Measurements from ENCODE around the gene ENGASE. TPM values are rescaled to one million over a fixed set of nuclear protein-coding genes. Genes with fewer than 3 reads are reported as not detected.

ENGASE gene
- total and polyA plus RNA-seq, 8 donors = 13.9 to 86.5 (median 21.6) TPM

GRCh38 chr17:79112471-79112870, 37.8 kb downstream of the ENGASE start:
- FAIRE-seq = no peak
- H3K4me3 ChIP-seq = no peak overlapping the region
- no peak overlapping the region for H3K27ac ChIP-seq
- intact Hi-C loops (cut with DNase I) = no loop called here
- no peaks in the 10 kb centered on the region for H3K9me3 ChIP-seq
- no peak for TF ChIP-seq CTCF (IDR thresholded peaks at IDR 0.05)
- no peaks in the 10 kb centered on the region for H3K4me1 ChIP-seq
- H3K27me3 ChIP-seq = no peaks in the 10 kb centered on the region
- no peaks in the 10 kb centered on the region for H3K36me3 ChIP-seq
- no peak for ATAC-seq
- WGBS, 2 donors = 74 to 76% methylated on average over 8 to 11 of the region's 11 CpGs
- no peak for DNase-seq

GRCh38 chr17:79113699-79114457, 39.3 kb downstream of the ENGASE start:
- DNase-seq (no peak), FAIRE-seq (no peak), ATAC-seq (no peak)
- no peaks in the 10 kb centered on the region for H3K27me3 ChIP-seq
- H3K27ac ChIP-seq = no peak overlapping the region
- no peaks in the 10 kb centered on the region for H3K4me1 ChIP-seq
- H3K4me3 ChIP-seq = no peak overlapping the region
- intact Hi-C loops (cut with DNase I) = no loop called here
- WGBS, 2 donors = 45% methylated on average over 14 to 17 of the region's 17 CpGs
- H3K9me3 ChIP-seq = no peaks in the 10 kb centered on the region
- H3K36me3 ChIP-seq = no peaks in the 10 kb centered on the region
- TF ChIP-seq CTCF (IDR thresholded peaks at IDR 0.05) = no peak

- H3K9me3 ChIP-seq = no peaks in the 10 kb centered on the region
- peak; percentile 56 to 86 (median 77) for ATAC-seq
- intact Hi-C loops (cut with DNase I) = no loop called here
- 24 to 26% methylated on average over 29 to 30 of the region's 30 CpGs for WGBS, 2 donors
- H3K27me3 ChIP-seq = no peaks in the 10 kb centered on the region
- H3K27ac ChIP-seq = no peak overlapping the region
- no peaks in the 10 kb centered on the region for H3K36me3 ChIP-seq
- H3K4me3 ChIP-seq = no peak overlapping the region
- no peak for FAIRE-seq
- peak in 4 of 6 donors; percentile 29 to 57 (median 36) for DNase-seq
- no peaks in the 10 kb centered on the region for H3K4me1 ChIP-seq
- no peak for TF ChIP-seq CTCF (IDR thresholded peaks at IDR 0.05)
Measured at GRCh38 chr17:79114458-79115301, 40.1 kb downstream of the ENGASE start.

GRCh38 chr17:79115487-79115886, 40.9 kb downstream of the ENGASE start:
- no peak overlapping the region for H3K4me3 ChIP-seq
- no peak overlapping the region for H3K27ac ChIP-seq
- intact Hi-C loops (cut with DNase I) = no loop called here
- H3K4me1 ChIP-seq = no peaks in the 10 kb centered on the region
- no peak for ATAC-seq
- no peak for DNase-seq
- no peak for FAIRE-seq
- no peaks in the 10 kb centered on the region for H3K27me3 ChIP-seq
- WGBS, 2 donors = 62 to 72% methylated on average over 19 to 22 of the region's 22 CpGs
- H3K9me3 ChIP-seq = no peaks in the 10 kb centered on the region
- TF ChIP-seq CTCF (IDR thresholded peaks at IDR 0.05) = no peak
- H3K36me3 ChIP-seq = no peaks in the 10 kb centered on the region
